ENCODE results near the gene IGFALS.

IGFALS gene

DNA sequence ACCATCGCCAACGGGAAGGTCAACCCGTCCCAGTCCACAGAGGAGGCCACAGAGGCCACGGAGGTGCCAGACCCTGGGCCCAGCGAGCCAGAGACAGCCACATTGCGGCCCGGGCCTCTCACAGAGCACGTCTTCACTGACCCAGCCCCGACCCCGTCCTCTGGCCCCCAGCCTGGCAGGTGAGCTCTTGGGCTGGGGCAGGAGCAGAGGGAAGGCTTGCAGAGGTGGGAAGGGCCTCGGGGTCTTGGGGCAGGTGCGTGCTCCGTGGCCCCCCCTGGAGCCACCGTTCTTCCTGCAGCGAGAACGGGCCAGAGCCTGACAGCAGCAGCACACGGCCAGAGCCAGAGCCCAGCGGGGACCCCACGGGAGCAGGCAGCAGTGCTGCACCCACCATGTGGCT lies 27.3 kb downstream of the IGFALS start:
- no peak overlapping the region for H3K4me3 ChIP-seq
- in situ Hi-C loops (cut with MboI; ENCODE audit: low sequenced_read_pairs) = no loop called here
- H3K4me1 ChIP-seq = 0 out of 2 replicates have a peak, but pooled peaks cover 3% of the 10 kb centered on the region
- H3K36me3 ChIP-seq (replicated peaks) = peaks cover 59% of the 10 kb centered on the region
- H3K9me3 ChIP-seq = no peaks in the 10 kb centered on the region
- no peak for DNase-seq (ENCODE audit: low spot score in 2 of 2)
- no peaks in the 10 kb centered on the region for H3K27me3 ChIP-seq (ENCODE audit: low read depth)

GRCh38 chr16:1765826-1766225 lies 27.7 kb downstream of the IGFALS start:
- no peaks in the 10 kb centered on the region for H3K27me3 ChIP-seq (ENCODE audit: low read depth)
- no peaks in the 10 kb centered on the region for H3K9me3 ChIP-seq
- no peak overlapping the region for H3K4me3 ChIP-seq
- no peak for DNase-seq (ENCODE audit: low spot score in 2 of 2)
- 0 out of 2 replicates have a peak, but pooled peaks cover 3% of the 10 kb centered on the region for H3K4me1 ChIP-seq
- peaks cover 58% of the 10 kb centered on the region for H3K36me3 ChIP-seq (replicated peaks)
- in situ Hi-C loops (cut with MboI; ENCODE audit: low sequenced_read_pairs) = no loop called here

- H3K4me1 ChIP-seq = no peaks in the 10 kb centered on the region
- no peaks in the 10 kb centered on the region for H3K9me3 ChIP-seq
- peaks cover 50% of the 10 kb centered on the region for H3K36me3 ChIP-seq (replicated peaks)
- in situ Hi-C loops (cut with MboI; ENCODE audit: low sequenced_read_pairs) = no loop called here
- no peak for DNase-seq (ENCODE audit: low spot score in 2 of 2)
- no peak overlapping the region for H3K4me3 ChIP-seq
- H3K27me3 ChIP-seq (ENCODE audit: low read depth) = no peaks in the 10 kb centered on the region
Measured at GRCh38 chr16:1764971-1765370, 28.5 kb downstream of the IGFALS start.

DNA sequence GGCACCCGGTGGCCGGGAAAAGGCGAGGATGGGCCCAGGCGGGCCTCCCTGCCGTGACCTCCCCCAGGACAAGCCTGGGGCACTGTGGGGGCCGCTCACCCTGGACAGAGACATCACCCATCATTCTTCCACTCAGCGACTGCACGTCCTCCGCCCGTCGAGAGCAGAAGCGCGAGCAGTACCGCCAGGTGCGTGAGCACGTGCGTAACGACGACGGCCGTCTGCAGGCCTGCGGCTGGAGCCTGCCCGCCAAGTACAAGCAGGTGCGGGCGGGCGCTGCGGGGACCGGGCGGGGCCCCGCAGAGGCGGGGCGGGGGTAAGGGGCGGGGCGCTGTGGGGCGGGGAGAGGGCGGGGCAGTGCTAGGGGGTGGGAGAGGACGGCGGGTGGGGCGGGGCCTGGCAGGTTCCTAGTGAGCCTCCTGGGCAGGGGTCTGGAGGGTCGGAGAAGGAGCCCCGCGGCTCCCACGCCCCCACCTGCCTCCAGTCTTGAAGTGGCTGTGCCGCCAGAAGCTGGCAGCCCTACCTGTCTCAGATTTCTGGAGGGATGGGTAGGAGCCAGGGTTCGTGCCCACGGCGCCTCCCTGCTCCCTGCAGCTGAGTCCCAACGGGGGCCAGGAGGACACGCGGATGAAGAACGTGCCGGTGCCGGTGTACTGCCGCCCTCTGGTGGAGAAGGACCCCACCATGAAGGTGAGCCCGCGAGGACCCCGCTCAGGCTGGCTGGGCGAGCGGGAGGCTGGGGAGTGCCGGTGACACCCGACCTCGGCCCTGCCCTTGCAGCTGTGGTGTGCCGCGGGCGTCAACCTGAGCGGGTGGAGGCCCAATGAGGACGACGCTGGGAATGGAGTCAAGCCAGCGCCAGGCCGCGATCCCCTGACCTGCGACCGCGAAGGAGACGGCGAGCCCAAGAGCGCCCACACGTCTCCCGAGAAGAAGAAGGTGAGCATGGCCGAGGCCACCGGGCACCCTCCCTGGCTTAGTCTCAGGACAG lies 29.7 kb downstream of the IGFALS start:
- Histone ChIP-seq H3K27me3 (ENCODE audit: low read depth) (no peaks in the 10 kb centered on the region), H3K36me3 (replicated peaks) (peaks cover 39% of the 10 kb centered on the region), H3K4me3 (no peak overlapping the region), H3K9me3 (no peaks in the 10 kb centered on the region), H3K4me1 (no peaks in the 10 kb centered on the region)
- DNase-seq (ENCODE audit: low spot score in 2 of 2) = peak in 1 of 2 experiments; percentile 59
- in situ Hi-C loops (cut with MboI; ENCODE audit: low sequenced_read_pairs) = no loop called here

DNA sequence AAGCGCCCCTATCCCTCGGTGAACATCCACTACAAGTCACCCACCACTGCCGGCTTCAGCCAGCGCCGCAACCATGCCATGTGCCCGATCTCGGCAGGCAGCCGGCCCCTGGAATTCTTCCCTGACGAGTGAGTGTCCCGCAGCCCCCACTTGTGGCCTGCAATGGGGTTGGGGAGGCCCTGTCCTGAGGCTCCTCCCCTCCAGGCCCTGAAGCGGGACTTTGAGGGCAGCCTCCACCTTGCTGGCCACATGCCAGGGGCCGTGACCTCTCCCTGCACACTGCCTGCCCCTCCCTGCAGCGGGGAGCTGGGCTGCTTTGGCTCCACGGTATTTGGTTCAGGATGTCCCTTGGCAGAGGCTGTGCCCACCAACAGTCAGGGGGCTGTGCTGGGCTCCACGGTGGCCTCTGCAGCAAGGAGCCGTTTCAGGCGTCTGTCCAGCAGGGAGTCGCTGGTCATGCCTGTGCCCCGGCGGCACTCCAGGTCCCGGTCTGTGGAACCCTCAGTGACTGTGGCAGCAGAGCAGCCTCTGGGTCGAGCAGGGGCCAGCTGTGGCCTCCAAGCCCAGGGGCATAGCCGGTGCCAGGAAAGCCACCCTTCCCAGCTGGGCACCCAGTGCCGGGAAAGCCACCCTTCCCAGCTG lies 30.5 kb downstream of the IGFALS start:
- no peak overlapping the region for H3K4me3 ChIP-seq

GRCh38 chr16:1762196-1762878 lies 31.2 kb downstream of the IGFALS start:
- no peaks in the 10 kb centered on the region for H3K9me3 ChIP-seq
- no peaks in the 10 kb centered on the region for H3K4me1 ChIP-seq
- no peaks in the 10 kb centered on the region for H3K27me3 ChIP-seq (ENCODE audit: low read depth)
- peaks cover 27% of the 10 kb centered on the region for H3K36me3 ChIP-seq (replicated peaks)
- H3K4me3 ChIP-seq = no peak overlapping the region
- in situ Hi-C loops (cut with MboI; ENCODE audit: low sequenced_read_pairs) = no loop called here
- DNase-seq (ENCODE audit: low spot score in 2 of 2) = no peak

More for the DNA sequence above, 30.5 kb downstream of the IGFALS start:
- no peak for DNase-seq (ENCODE audit: low spot score in 2 of 2)
- in situ Hi-C loops (cut with MboI; ENCODE audit: low sequenced_read_pairs) = no loop called here
- Histone ChIP-seq H3K36me3 (replicated peaks) (peaks cover 34% of the 10 kb centered on the region), H3K4me1 (no peaks in the 10 kb centered on the region), H3K9me3 (no peaks in the 10 kb centered on the region), H3K27me3 (ENCODE audit: low read depth) (no peaks in the 10 kb centered on the region)

DNA sequence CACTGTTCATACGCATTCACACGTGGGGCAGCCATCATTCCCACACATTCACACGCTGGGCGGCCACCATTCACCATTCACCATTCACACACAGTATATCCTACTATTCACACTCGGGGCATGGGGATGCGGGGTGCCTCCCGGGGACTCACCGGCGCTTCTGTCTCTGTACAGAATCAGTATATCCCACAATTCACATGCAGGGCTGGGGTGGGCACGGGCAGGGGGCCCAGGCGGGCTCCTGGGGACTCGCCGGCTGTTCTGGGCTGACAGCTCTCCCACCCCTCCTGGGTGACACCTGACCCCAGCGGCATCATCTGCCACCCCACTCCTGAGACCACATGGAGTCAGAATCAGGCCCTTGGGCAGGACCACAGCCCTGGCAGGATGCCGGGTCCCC lies 31.8 kb downstream of the IGFALS start:
- in situ Hi-C loops (cut with MboI; ENCODE audit: low sequenced_read_pairs) = no loop called here
- Histone ChIP-seq H3K36me3 (replicated peaks) (peaks cover 24% of the 10 kb centered on the region), H3K4me3 (no peak overlapping the region), H3K4me1 (no peaks in the 10 kb centered on the region), H3K9me3 (no peaks in the 10 kb centered on the region), H3K27me3 (ENCODE audit: low read depth) (no peaks in the 10 kb centered on the region)
- no peak for DNase-seq (ENCODE audit: low spot score in 2 of 2)

GRCh38 chr16:1760911-1761310 lies 32.6 kb downstream of the IGFALS start:
- no peaks in the 10 kb centered on the region for H3K27me3 ChIP-seq (ENCODE audit: low read depth)
- no peak overlapping the region for H3K4me3 ChIP-seq
- H3K4me1 ChIP-seq = no peaks in the 10 kb centered on the region
- in situ Hi-C loops (cut with MboI; ENCODE audit: low sequenced_read_pairs) = no loop called here
- no peaks in the 10 kb centered on the region for H3K9me3 ChIP-seq
- peaks cover 17% of the 10 kb centered on the region for H3K36me3 ChIP-seq (replicated peaks)
- no peak for DNase-seq (ENCODE audit: low spot score in 2 of 2)

GRCh38 chr16:1759511-1759910 lies 34.0 kb downstream of the IGFALS start:
- Histone ChIP-seq H3K4me1 (no peaks in the 10 kb centered on the region), H3K9me3 (no peaks in the 10 kb centered on the region), H3K36me3 (replicated peaks) (peaks cover 11% of the 10 kb centered on the region), H3K27me3 (ENCODE audit: low read depth) (no peaks in the 10 kb centered on the region), H3K4me3 (no peak overlapping the region)
- DNase-seq (ENCODE audit: low spot score in 2 of 2) = no peak
- in situ Hi-C loops (cut with MboI; ENCODE audit: low sequenced_read_pairs) = no loop called here

GRCh38 chr16:1758923-1759322 lies 34.6 kb downstream of the IGFALS start:
- H3K4me1 ChIP-seq = no peaks in the 10 kb centered on the region
- in situ Hi-C loops (cut with MboI; ENCODE audit: low sequenced_read_pairs) = no loop called here
- peaks cover 9% of the 10 kb centered on the region for H3K36me3 ChIP-seq (replicated peaks)
- no peaks in the 10 kb centered on the region for H3K9me3 ChIP-seq
- H3K4me3 ChIP-seq = no peak overlapping the region
- no peak for DNase-seq (ENCODE audit: low spot score in 2 of 2)
- H3K27me3 ChIP-seq (ENCODE audit: low read depth) = no peaks in the 10 kb centered on the region

GRCh38 chr16:1757714-1758461 lies 35.6 kb downstream of the IGFALS start:
- in situ Hi-C loops (cut with MboI; ENCODE audit: low sequenced_read_pairs) = no loop called here
- no peaks in the 10 kb centered on the region for H3K9me3 ChIP-seq
- H3K36me3 ChIP-seq (replicated peaks) = peaks cover 8% of the 10 kb centered on the region
- no peaks in the 10 kb centered on the region for H3K27me3 ChIP-seq (ENCODE audit: low read depth)
- no peak overlapping the region for H3K4me3 ChIP-seq
- H3K4me1 ChIP-seq = no peaks in the 10 kb centered on the region
- no peak for DNase-seq (ENCODE audit: low spot score in 2 of 2)

DNA sequence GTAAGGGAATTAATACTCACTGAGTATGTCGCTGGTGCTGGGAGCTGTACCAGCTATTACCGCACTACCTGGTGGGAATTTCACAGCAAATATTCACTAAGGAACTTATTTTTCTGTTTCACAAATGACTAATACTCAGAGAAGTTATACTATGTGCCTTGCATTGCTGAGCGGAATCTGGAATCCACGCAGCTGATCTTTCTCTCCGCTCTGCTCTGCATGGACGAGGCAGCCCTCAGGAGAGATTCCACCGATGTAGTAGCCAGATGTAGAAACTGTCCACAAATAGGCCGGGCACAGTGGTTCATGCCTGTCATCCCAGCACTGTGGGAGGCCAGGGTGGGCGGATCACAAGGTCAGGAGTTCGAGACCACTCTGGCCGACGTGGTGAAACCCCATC lies 39.3 kb downstream of the IGFALS start:
- Histone ChIP-seq H3K4me3 (no peak overlapping the region), H3K9me3 (no peaks in the 10 kb centered on the region), H3K4me1 (no peaks in the 10 kb centered on the region), H3K36me3 (replicated peaks) (peaks cover 21% of the 10 kb centered on the region), H3K27me3 (ENCODE audit: low read depth) (no peaks in the 10 kb centered on the region)
- in situ Hi-C loops (cut with MboI; ENCODE audit: low sequenced_read_pairs) = no loop called here
- no peak for DNase-seq (ENCODE audit: low spot score in 2 of 2)

DNA sequence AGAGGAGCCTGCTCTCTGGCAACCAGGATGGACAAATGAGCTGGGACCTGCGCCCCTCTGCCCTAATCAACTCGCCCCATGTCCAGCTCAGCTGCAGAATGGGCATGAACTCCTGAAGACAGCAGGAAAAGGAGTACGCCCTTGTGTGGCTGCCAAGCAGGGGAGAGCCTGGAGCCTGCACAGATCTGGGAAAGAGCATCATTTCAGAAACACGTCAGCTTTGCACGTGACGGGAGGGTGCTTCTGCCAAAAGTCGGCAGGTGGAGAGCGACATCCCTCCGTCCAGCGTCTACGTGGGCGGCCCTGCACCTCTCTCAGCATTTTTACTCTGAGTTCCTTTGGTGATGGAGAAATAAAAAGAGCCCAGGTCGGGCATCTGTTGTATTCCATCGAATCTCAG lies 40.7 kb downstream of the IGFALS start:
- H3K4me1 ChIP-seq = no peaks in the 10 kb centered on the region
- no peak for DNase-seq (ENCODE audit: low spot score in 2 of 2)
- peaks cover 21% of the 10 kb centered on the region for H3K36me3 ChIP-seq (replicated peaks)
- no peaks in the 10 kb centered on the region for H3K27me3 ChIP-seq (ENCODE audit: low read depth)
- in situ Hi-C loops (cut with MboI; ENCODE audit: low sequenced_read_pairs) = no loop called here
- H3K9me3 ChIP-seq = no peaks in the 10 kb centered on the region
- H3K4me3 ChIP-seq = no peak overlapping the region
